PC-3 (cell line): ENCODE data around the gene EMILIN2. TPM values are rescaled to one million over a fixed set of nuclear protein-coding genes. Genes with fewer than 3 reads are reported as not detected.

Source experiments
- ATAC-seq: fragments of 200-7000 bp; cut with Tn5 transposase; 2 replicates; pipeline ENCODE4 v1.9.1; 2020; ENCODE audit warnings: mild to moderate bottlenecking, moderate library complexity
- BruUV-seq: library from RNA; stranded (reverse); fragments of 400-500 nt; replicated peaks from 2 replicates; lab custom pipeline; 2021; lab: Mats Ljungman, UMichigan
- CTCF ChIA-PET: fragments of 300-600 bp; sonication (Branson Sonifier 250); formaldehyde crosslinking; loops from one replicate; lab custom pipeline; 2022; ENCODE audit warnings: antibody characterized with exemption; lab: Charles Lee
- POLR2A ChIA-PET: fragments of 300-600 bp; sonication (Branson Sonifier 250); formaldehyde crosslinking; loops from one replicate; lab custom pipeline; 2022; ENCODE audit warnings: antibody characterized with exemption; ENCODE audit not compliant: unreplicated experiment; lab: Charles Lee
- DNase-seq: peaks from one replicate; pipeline ENCODE4 v3.0.0-alpha.2; 2015
- H2AFZ ChIP-seq: fragments of 300-600 bp; sonication (generic); 2 replicates; pipeline ENCODE4 v1.6.0; 2016; ENCODE audit warnings: antibody characterized with exemption, low read length
- H3F3A ChIP-seq: fragments of 300-600 bp; sonication (generic); one replicate; pipeline ENCODE4 v1.6.0; 2017; ENCODE audit warnings: antibody characterized with exemption, low read length, control low read depth, mild to moderate bottlenecking; ENCODE audit not compliant: unreplicated experiment
- H3K27ac ChIP-seq: fragments of 300-600 bp; sonication (generic); 2 replicates; pipeline ENCODE4 v1.5.1; 2016; ENCODE audit warnings: mild to moderate bottlenecking, low read length
- H3K27me3 ChIP-seq: fragments of 300-600 bp; sonication (generic); 2 replicates; pipeline ENCODE4 v1.6.1; 2016; ENCODE audit warnings: low read length, mixed read lengths
- H3K36me3 ChIP-seq: fragments of 300-600 bp; sonication (generic); 2 replicates; pipeline ENCODE4 v1.6.1; 2016; ENCODE audit warnings: low read depth, mixed run types, low read length, mixed read lengths
- H3K4me1 ChIP-seq: fragments of 300-600 bp; sonication (generic); 2 replicates; pipeline ENCODE4 v1.5.1; 2016; ENCODE audit warnings: low read length; ENCODE audit not compliant: insufficient read depth
- H3K4me2 ChIP-seq: fragments of 300-600 bp; sonication (generic); 2 replicates; pipeline ENCODE4 v1.6.0; 2016; ENCODE audit warnings: low read length
- H3K4me3 ChIP-seq: fragments of 300-600 bp; sonication (generic); 2 replicates; pipeline ENCODE4 v1.5.1; 2016; ENCODE audit warnings: mild to moderate bottlenecking, low read length, mixed read lengths
- H3K79me2 ChIP-seq: fragments of 300-600 bp; sonication (generic); 2 replicates; pipeline ENCODE4 v1.6.1; 2017; ENCODE audit warnings: low read length, mixed read lengths
- H3K9ac ChIP-seq: fragments of 300-600 bp; sonication (generic); 2 replicates; pipeline ENCODE4 v1.6.0; 2016; ENCODE audit warnings: mild to moderate bottlenecking, low read length
- H3K9me2 ChIP-seq: fragments of 300-600 bp; sonication (generic); replicated peaks from 2 replicates; pipeline ENCODE4 v1.6.1; 2016; ENCODE audit warnings: mixed run types, low read length, mixed read lengths
- H3K9me3 ChIP-seq: fragments of 300-600 bp; sonication (generic); 2 replicates; pipeline ENCODE4 v1.6.1; 2016; ENCODE audit warnings: low read length, mixed read lengths
- H4K20me1 ChIP-seq: fragments of 300-600 bp; sonication (generic); 2 replicates; pipeline ENCODE4 v1.6.1; 2016; ENCODE audit warnings: low read length, mixed read lengths
- EZH2 ChIP-seq: fragments of 300-600 bp; sonication (generic); IDR thresholded peaks from one replicate; pipeline ENCODE4 v1.6.1; 2017; ENCODE audit warnings: antibody characterized with exemption, mild to moderate bottlenecking, low read length; ENCODE audit not compliant: unreplicated experiment
- EZH2phosphoT487 ChIP-seq: fragments of 300-600 bp; sonication (generic); IDR thresholded peaks from 2 replicates; pipeline ENCODE4 v1.6.1; 2018; ENCODE audit warnings: mild to moderate bottlenecking, antibody characterized with exemption, low read length, borderline replicate concordance
- intact Hi-C: fragments of 100-400 bp; cut with micrococcal nuclease; formaldehyde crosslinking; loops from 2 replicates; pipeline ENCODE4 v1.9.0; 2023
- total RNA-seq: library from RNA; depleted of rRNA; stranded (reverse); fragments of >200 nt; gene quantifications from 2 replicates; pipeline ENCODE4 v1.2.3, GENCODE V29; 2014
- TF ChIP-seq, protein P1 (sequence below): fragments of 300-600 bp; sonication (generic); conservative IDR thresholded peaks from 2 replicates; pipeline ENCODE4 v1.5.1; 2017; ENCODE audit warnings: antibody characterized with exemption, low read depth, mild to moderate bottlenecking, low read length

EMILIN2 gene
- total RNA-seq, 1 experiment from 2014 or later = 17.1 TPM

- no peak overlapping the region for H2AFZ ChIP-seq
- ChIA-PET CTCF (no interaction called here), POLR2A (interaction anchor here (0.6 kb wide), 1 partner anchor 68 kb away, joined by 3 read pairs; no protein-coding TSS in a partner anchor)
- H3K4me1 ChIP-seq = no peaks in the 10 kb centered on the region
- no peaks in the 10 kb centered on the region for H3K9me2 ChIP-seq
- H3K4me3 ChIP-seq = no peak overlapping the region
- H3K36me3 ChIP-seq = no peaks in the 10 kb centered on the region
- H3K9me3 ChIP-seq = no peaks in the 10 kb centered on the region
- H3F3A ChIP-seq = no peaks in the 10 kb centered on the region
- BruUV-seq = no TSS peak
- no peaks in the 10 kb centered on the region for H4K20me1 ChIP-seq
- DNase-seq = no peak
- H3K27ac ChIP-seq = no peak overlapping the region
- no peak for ATAC-seq
- TF ChIP-seq EZH2 = no peak
- TF ChIP-seq, protein P1, sequence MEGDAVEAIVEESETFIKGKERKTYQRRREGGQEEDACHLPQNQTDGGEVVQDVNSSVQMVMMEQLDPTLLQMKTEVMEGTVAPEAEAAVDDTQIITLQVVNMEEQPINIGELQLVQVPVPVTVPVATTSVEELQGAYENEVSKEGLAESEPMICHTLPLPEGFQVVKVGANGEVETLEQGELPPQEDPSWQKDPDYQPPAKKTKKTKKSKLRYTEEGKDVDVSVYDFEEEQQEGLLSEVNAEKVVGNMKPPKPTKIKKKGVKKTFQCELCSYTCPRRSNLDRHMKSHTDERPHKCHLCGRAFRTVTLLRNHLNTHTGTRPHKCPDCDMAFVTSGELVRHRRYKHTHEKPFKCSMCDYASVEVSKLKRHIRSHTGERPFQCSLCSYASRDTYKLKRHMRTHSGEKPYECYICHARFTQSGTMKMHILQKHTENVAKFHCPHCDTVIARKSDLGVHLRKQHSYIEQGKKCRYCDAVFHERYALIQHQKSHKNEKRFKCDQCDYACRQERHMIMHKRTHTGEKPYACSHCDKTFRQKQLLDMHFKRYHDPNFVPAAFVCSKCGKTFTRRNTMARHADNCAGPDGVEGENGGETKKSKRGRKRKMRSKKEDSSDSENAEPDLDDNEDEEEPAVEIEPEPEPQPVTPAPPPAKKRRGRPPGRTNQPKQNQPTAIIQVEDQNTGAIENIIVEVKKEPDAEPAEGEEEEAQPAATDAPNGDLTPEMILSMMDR = no peak
- TF ChIP-seq EZH2phosphoT487 = no peak
- intact Hi-C loops = no loop called here
- H3K79me2 ChIP-seq = no peaks in the 10 kb centered on the region
- peaks cover 37% of the 10 kb centered on the region for H3K27me3 ChIP-seq
- H3K4me2 ChIP-seq = no peak overlapping the region
- H3K9ac ChIP-seq = no peak overlapping the region
Measured at GRCh38 chr18:2853173-2853925, 6.5 kb downstream of the EMILIN2 start.

DNA sequence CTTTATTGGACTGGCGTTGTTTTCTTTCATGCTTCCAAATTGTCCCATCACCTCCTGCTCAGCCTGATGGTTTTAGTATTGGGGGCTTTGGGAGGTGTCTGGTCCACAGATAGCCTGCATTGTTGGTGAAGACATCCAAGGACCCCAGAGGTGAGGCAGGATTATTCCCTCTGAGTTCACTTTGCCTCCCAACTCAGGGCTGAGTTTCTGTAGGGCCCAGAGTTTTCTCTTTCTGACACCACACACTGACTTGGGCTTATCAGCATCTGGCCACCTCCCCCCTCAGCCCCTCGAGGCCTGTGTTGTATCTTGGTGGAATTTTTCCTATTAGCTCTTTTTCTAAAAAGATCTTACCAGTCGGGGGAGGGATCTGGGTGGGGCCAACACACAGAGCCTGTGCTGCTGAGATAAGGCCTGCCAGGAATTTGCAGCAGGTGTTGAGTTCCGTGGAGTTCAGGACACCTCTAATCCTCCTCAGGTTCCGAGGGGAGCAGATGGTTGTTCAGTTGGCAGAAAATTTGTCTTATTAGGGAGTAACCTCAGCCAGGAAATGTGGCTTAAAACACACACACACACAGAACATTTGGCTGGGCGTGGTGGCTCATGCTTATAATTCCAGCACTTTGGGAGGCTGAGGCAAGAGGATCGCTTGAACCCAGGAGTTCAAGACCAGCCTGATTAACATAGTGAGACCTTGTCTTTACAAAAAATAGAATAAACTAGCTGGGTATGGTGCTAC, 7.3 kb downstream of the EMILIN2 start:
- CTCF ChIA-PET = no interaction called here
- Histone ChIP-seq H3K27ac (no peak overlapping the region), H3K4me2 (no peak overlapping the region), H3K36me3 (no peaks in the 10 kb centered on the region), H4K20me1 (no peaks in the 10 kb centered on the region), H3K9me3 (no peaks in the 10 kb centered on the region), H3K4me1 (no peaks in the 10 kb centered on the region), H3F3A (no peaks in the 10 kb centered on the region), H3K79me2 (no peaks in the 10 kb centered on the region), H2AFZ (no peak overlapping the region), H3K4me3 (no peak overlapping the region), H3K27me3 (peaks cover 29% of the 10 kb centered on the region), H3K9ac (no peak overlapping the region), H3K9me2 (no peaks in the 10 kb centered on the region)
- no peak for ATAC-seq
- POLR2A ChIA-PET = no interaction called here
- intact Hi-C loops = no loop called here
- no peak for DNase-seq
- TF ChIP-seq, protein P1 = no peak
- TF ChIP-seq EZH2phosphoT487 (no peak), EZH2 (no peak)
- BruUV-seq = no TSS peak

DNA sequence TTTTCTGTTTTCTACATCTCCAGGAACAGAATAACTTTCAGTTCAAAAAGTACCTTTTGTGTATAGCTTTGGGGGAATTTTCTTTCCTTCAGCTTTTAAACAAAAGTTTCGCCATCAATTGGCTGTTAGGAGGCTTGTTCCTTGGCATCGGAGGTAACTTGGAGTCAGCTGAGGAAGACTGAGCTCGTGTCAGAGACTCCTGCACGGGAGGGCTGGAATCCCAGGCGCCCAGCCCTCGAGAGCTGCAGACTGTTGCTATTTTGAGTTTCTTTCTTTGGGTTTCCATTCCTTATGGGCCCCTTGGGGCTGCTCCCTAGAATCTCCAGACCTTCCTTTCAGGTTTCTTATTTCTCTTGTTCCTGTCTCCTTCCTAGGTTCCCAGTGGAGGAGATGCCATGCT, 8.1 kb downstream of the EMILIN2 start:
- Histone ChIP-seq H3K27ac (no peak overlapping the region), H3K79me2 (no peaks in the 10 kb centered on the region), H3K36me3 (no peaks in the 10 kb centered on the region), H3K9me2 (no peaks in the 10 kb centered on the region), H3F3A (no peaks in the 10 kb centered on the region), H3K9me3 (no peaks in the 10 kb centered on the region), H3K9ac (no peak overlapping the region), H2AFZ (no peak overlapping the region), H4K20me1 (no peaks in the 10 kb centered on the region), H3K27me3 (peaks cover 21% of the 10 kb centered on the region), H3K4me1 (no peaks in the 10 kb centered on the region), H3K4me2 (no peak overlapping the region), H3K4me3 (no peak overlapping the region)
- no peak for ATAC-seq
- no TSS peak for BruUV-seq
- TF ChIP-seq EZH2phosphoT487 (no peak), EZH2 (no peak)
- TF ChIP-seq, protein P1 = no peak
- no peak for DNase-seq
- CTCF ChIA-PET = no interaction called here
- intact Hi-C loops = no loop called here
- POLR2A ChIA-PET = no interaction called here
